Measurements from ENCODE around the gene NDUFB11.

NDUFB11 gene

GRCh38 chrX:47093248-47093647 is 51.3 kb downstream of the NDUFB11 start:
- DNase-seq = peak in 2 of 56 donors; percentile 1 to 5
